IMR-90 (cell line): ENCODE results near the gene SUGT1. TPM values are rescaled to one million over a fixed set of nuclear protein-coding genes. Genes with fewer than 3 reads are reported as not detected.

Experiments used
- ATAC-seq: fragments of 200-7000 bp; cut with Tn5 transposase; 2 replicates; pipeline ENCODE4 v1.9.1; 2020; ENCODE audit warnings: low read depth, mild to moderate bottlenecking, moderate library complexity
- BruUV-seq: library from RNA; stranded (reverse); fragments of 400-500 nt; replicated peaks from 2 replicates; lab custom pipeline; 2021; lab: Mats Ljungman, UMichigan
- CTCF ChIA-PET: fragments of 300-600 bp; formaldehyde crosslinking; extraction: SDS; loops from one replicate; lab custom pipeline; 2021; ENCODE audit warnings: antibody characterized with exemption; lab: Yijun Ruan, JAX
- POLR2A ChIA-PET: fragments of 300-600 bp; sonication (Branson Sonifier 250); formaldehyde crosslinking; loops from one replicate; lab custom pipeline; 2022; ENCODE audit warnings: antibody characterized with exemption; ENCODE audit not compliant: unreplicated experiment; lab: Charles Lee
- DNase-seq: peaks from one replicate; pipeline ENCODE4 v3.0.0; 2013
- H2AFZ ChIP-seq: replicated peaks from 2 replicates; pipeline ENCODE3; 2013; ENCODE audit warnings: low read length, mild to moderate bottlenecking; ENCODE audit not compliant: poor library complexity
- H2AK5ac ChIP-seq: 2 replicates; pipeline ENCODE4 v1.6.1; 2013; ENCODE audit warnings: low read depth, low read length, inconsistent platforms
- H2AK9ac ChIP-seq: replicated peaks from 2 replicates; pipeline ENCODE3; 2013; ENCODE audit warnings: mild to moderate bottlenecking, low read depth, low read length, moderate library complexity; ENCODE audit not compliant: poor library complexity
- H2BK120ac ChIP-seq: 2 replicates; pipeline ENCODE4 v1.6.1; 2013; ENCODE audit warnings: low read depth, low read length, inconsistent platforms
- H2BK15ac ChIP-seq: 3 replicates; pipeline ENCODE4 v1.6.1; 2013; ENCODE audit warnings: low read depth, low read length, inconsistent platforms
- H2BK20ac ChIP-seq: 2 replicates; pipeline ENCODE4 v1.6.1; 2013; ENCODE audit warnings: low read depth, mild to moderate bottlenecking, inconsistent platforms, low read length, moderate library complexity
- H2BK5ac ChIP-seq: 2 replicates; pipeline ENCODE4 v1.6.1; 2013; ENCODE audit warnings: mild to moderate bottlenecking, low read depth, low read length, inconsistent platforms; ENCODE audit not compliant: poor library complexity, severe bottlenecking
- H3K14ac ChIP-seq: replicated peaks from 2 replicates; pipeline ENCODE4 v1.6.1; 2013; ENCODE audit warnings: low read depth, low read length, inconsistent platforms
- H3K18ac ChIP-seq: 2 replicates; pipeline ENCODE4 v1.6.1; 2013; ENCODE audit warnings: low read depth, low read length, control low read depth
- H3K23ac ChIP-seq: 2 replicates; pipeline ENCODE4 v1.6.1; 2013; ENCODE audit warnings: low read depth, low read length, inconsistent platforms
- H3K27ac ChIP-seq: 2 replicates; pipeline ENCODE4 v1.5.1; 2013; ENCODE audit warnings: mild to moderate bottlenecking, control low read depth, low read length; ENCODE audit not compliant: insufficient read depth
- H3K27me3 ChIP-seq: 2 replicates; pipeline ENCODE4 v1.6.1; 2013; ENCODE audit warnings: low read length; ENCODE audit not compliant: control insufficient read depth, insufficient read depth
- H3K36me3 ChIP-seq: 2 replicates; pipeline ENCODE4 v1.6.1; 2013; ENCODE audit warnings: low read length, mixed read lengths; ENCODE audit not compliant: control insufficient read depth, insufficient read depth
- H3K4ac ChIP-seq: 2 replicates; pipeline ENCODE4 v1.6.1; 2013; ENCODE audit warnings: low read depth, low read length, inconsistent platforms
- H3K4me1 ChIP-seq: 2 replicates; pipeline ENCODE4 v1.6.1; 2013; ENCODE audit warnings: low read length, mixed read lengths; ENCODE audit not compliant: control insufficient read depth, insufficient read depth
- H3K4me2 ChIP-seq: 2 replicates; pipeline ENCODE4 v1.6.1; 2013; ENCODE audit warnings: low read depth, mild to moderate bottlenecking, control low read depth, low read length, moderate library complexity
- H3K4me3 ChIP-seq: 2 replicates; pipeline ENCODE4 v1.5.1; 2013; ENCODE audit warnings: low read depth, mild to moderate bottlenecking, control low read depth, low read length, moderate library complexity; ENCODE audit not compliant: insufficient read depth
- H3K56ac ChIP-seq: 2 replicates; pipeline ENCODE4 v1.6.1; 2013; ENCODE audit warnings: low read length, inconsistent platforms; ENCODE audit not compliant: insufficient read depth; ENCODE audit errors: extremely low read depth
- H3K79me1 ChIP-seq, 2 experiments: 2 replicates each; pipeline ENCODE4 v1.6.1; 2013; ENCODE audit warnings: low read length in 2 of 2, inconsistent platforms in 1 of 2, low read depth in 1 of 2
- H3K9ac ChIP-seq: 2 replicates; pipeline ENCODE4 v1.6.1; 2013; ENCODE audit warnings: low read depth, low read length, control low read depth
- H3K9me1 ChIP-seq: 2 replicates; pipeline ENCODE4 v1.6.1; 2013; ENCODE audit warnings: low read length, inconsistent platforms; ENCODE audit not compliant: insufficient read depth
- H3K9me3 ChIP-seq: 2 replicates; pipeline ENCODE4 v1.6.1; 2013; ENCODE audit warnings: low read length; ENCODE audit not compliant: control insufficient read depth, insufficient read depth
- H4K20me1 ChIP-seq: 2 replicates; pipeline ENCODE4 v1.6.1; 2013; ENCODE audit warnings: low read length, inconsistent platforms; ENCODE audit not compliant: insufficient read depth
- H4K5ac ChIP-seq: 2 replicates; pipeline ENCODE4 v1.6.1; 2013; ENCODE audit warnings: mild to moderate bottlenecking, low read depth, low read length, control low read depth
- H4K8ac ChIP-seq, 2 experiments: 2 replicates each; pipeline ENCODE4 v1.6.1; 2013; ENCODE audit warnings: low read depth in 2 of 2, low read length in 2 of 2, control low read depth in 1 of 2, inconsistent platforms in 1 of 2
- H4K91ac ChIP-seq: 2 replicates; pipeline ENCODE4 v1.6.1; 2013; ENCODE audit warnings: low read depth, low read length, inconsistent platforms; ENCODE audit not compliant: insufficient read depth
- BHLHE40 ChIP-seq: fragments of 150-350 bp; IDR thresholded peaks from 2 replicates; pipeline ENCODE4 v1.6.1; 2016; ENCODE audit warnings: mild to moderate bottlenecking, low read depth, low read length
- CEBPB ChIP-seq: IDR thresholded peaks from 2 replicates; pipeline ENCODE4 v1.6.1; 2012; ENCODE audit warnings: low read depth, low read length, improper control_type of control experiment
- CHD1 ChIP-seq: IDR thresholded peaks from 2 replicates; pipeline ENCODE4 v1.6.1; 2012; ENCODE audit warnings: low read depth, low read length, improper control_type of control experiment
- CTCF ChIP-seq: conservative IDR thresholded peaks from 2 replicates; pipeline ENCODE4 v1.5.1; 2012; ENCODE audit warnings: mild to moderate bottlenecking, low read depth, low read length, improper control_type of control experiment
- ELK1 ChIP-seq: fragments of 150-350 bp; IDR thresholded peaks from 2 replicates; pipeline ENCODE4 v1.6.1; 2016; ENCODE audit warnings: low read depth, mild to moderate bottlenecking, low read length, moderate library complexity, borderline replicate concordance
- FOS ChIP-seq: fragments of 150-350 bp; IDR thresholded peaks from 2 replicates; pipeline ENCODE4 v1.6.1; 2016; ENCODE audit warnings: low read depth, low read length
- MAFK ChIP-seq: IDR thresholded peaks from 2 replicates; pipeline ENCODE4 v1.6.1; 2012; ENCODE audit warnings: low read depth, low read length, improper control_type of control experiment
- MXI1 ChIP-seq: IDR thresholded peaks from 2 replicates; pipeline ENCODE4 v1.6.1; 2012; ENCODE audit warnings: low read depth, mild to moderate bottlenecking, low read length, moderate library complexity, borderline replicate concordance
- NFE2L2 ChIP-seq: fragments of 150-350 bp; IDR thresholded peaks from 2 replicates; pipeline ENCODE4 v1.6.1; 2016; ENCODE audit warnings: low read depth, mild to moderate bottlenecking, low read length
- POLR2A ChIP-seq: IDR thresholded peaks from 2 replicates; pipeline ENCODE4 v1.6.1; 2012; ENCODE audit warnings: mild to moderate bottlenecking, low read depth, low read length
- RAD21 ChIP-seq: IDR thresholded peaks from 2 replicates; pipeline ENCODE4 v1.6.1; 2012; ENCODE audit warnings: low read length, improper control_type of control experiment
- RCOR1 ChIP-seq: IDR thresholded peaks from 2 replicates; pipeline ENCODE4 v1.6.1; 2012; ENCODE audit warnings: mild to moderate bottlenecking, low read length, improper control_type of control experiment; ENCODE audit not compliant: insufficient replicate concordance
- RFX5 ChIP-seq: IDR thresholded peaks from 2 replicates; pipeline ENCODE4 v1.8.0; 2012; ENCODE audit warnings: low read depth, mild to moderate bottlenecking, low read length, moderate library complexity
- SMC3 ChIP-seq: fragments of 150-350 bp; IDR thresholded peaks from 2 replicates; pipeline ENCODE4 v1.6.1; 2016; ENCODE audit warnings: low read depth, mild to moderate bottlenecking, antibody characterized with exemption, low read length, moderate library complexity
- USF2 ChIP-seq: fragments of 150-350 bp; IDR thresholded peaks from 2 replicates; pipeline ENCODE4 v1.6.1; 2017; ENCODE audit warnings: mild to moderate bottlenecking, antibody characterized with exemption, low read length, low read depth
- WGBS, 2 experiments: methylation state at CpG; one replicate each; pipeline versions ENCODE4 v1.1.5 to v1.1.7; 2013; ENCODE audit warnings: missing lambda C conversion rate in 2 of 2; ENCODE audit not compliant: insufficient read length in 1 of 2; ENCODE audit errors: extremely low coverage in 2 of 2; 5-methylcytosine and 5-hydroxymethylcytosine counted together
- dilution Hi-C: fragments of 300-500 bp; cut with HindIII; formaldehyde crosslinking; loops from one replicate; pipeline ENCODE4 v1.14.3; 2018; ENCODE audit warnings: low sequenced_read_pairs; ENCODE audit not compliant: unreplicated experiment
- in situ Hi-C: fragments of 300-500 bp; cut with MboI; formaldehyde crosslinking; loops from 3 replicates; pipeline ENCODE4 v1.14.3; 2019; ENCODE audit warnings: low sequenced_read_pairs, inconsistent platforms, mixed read lengths
- intact Hi-C: fragments of 100-400 bp; cut with micrococcal nuclease; formaldehyde crosslinking; loops from 2 replicates; pipeline ENCODE4 v1.10.0; 2022
- polyA plus RNA-seq, 3 experiments: library from polyadenylated mRNA; depleted of rRNA; stranded (reverse); fragments of >200 nt; gene quantifications; 2 replicates each; pipeline ENCODE4 v1.2.3, GENCODE V29; 2012; ENCODE audit warnings: low replicate concordance in 1 of 3
- total RNA-seq: library from RNA; depleted of rRNA; stranded (reverse); fragments of >200 nt; gene quantifications from 2 replicates; pipeline ENCODE4 v1.2.3, GENCODE V29; 2012

The SUGT1 gene
- total and polyA plus RNA-seq, 2 of the 4 experiments (the other 2 are of a cell fraction), result 21.5 to 24.6 TPM

GRCh38 chr13:52644108-52644507 is 8.5 kb upstream of the SUGT1 start:
- POLR2A ChIA-PET, result no interaction called here
- WGBS, 2 experiments, result no CpG with 5 or more reads among the region's 3 CpGs

More at GRCh38 chr13:52644108-52644507, 8.5 kb upstream of the SUGT1 start:
- H2BK20ac ChIP-seq, result no peak overlapping the region
- H4K8ac ChIP-seq, result no peak overlapping the region
- CTCF ChIA-PET, result interaction anchor here (1.0 kb wide), 1 partner anchor 9 kb away, joined by 3 read pairs; the partner anchor contains the start of gene SUGT1
- DNase-seq (peak; percentile 54), ATAC-seq (peak; percentile 62)
- dilution Hi-C loops (no loop called here), in situ Hi-C loops (loop anchor here (25.0 kb wide), 1 partner anchor 457 kb away; no protein-coding TSS in a partner anchor), intact Hi-C loops (no loop called here)
- H4K20me1 ChIP-seq, result no peaks in the 10 kb centered on the region
- no peaks in the 10 kb centered on the region for H3K27me3 ChIP-seq
- no peak overlapping the region for H3K56ac ChIP-seq
- no peak overlapping the region for H2AK9ac ChIP-seq
- no peak overlapping the region for H4K5ac ChIP-seq
- H3K4me3 ChIP-seq, result no peak overlapping the region
- H3K4me2 ChIP-seq, result no peak overlapping the region
- H2AFZ ChIP-seq, result no peak overlapping the region
- H3K4ac ChIP-seq, result no peak overlapping the region
- no peak overlapping the region for H2BK5ac ChIP-seq
- H2BK15ac ChIP-seq, result no peak overlapping the region
- H3K4me1 ChIP-seq, result no peaks in the 10 kb centered on the region
- H3K23ac ChIP-seq, result no peak overlapping the region
- H3K27ac ChIP-seq, result no peak overlapping the region
- no peak overlapping the region for H3K9ac ChIP-seq
- no peak overlapping the region for H4K91ac ChIP-seq
- no TSS peak for BruUV-seq
- no peaks in the 10 kb centered on the region; the same call in 1 of the 2 replicates for H3K9me1 ChIP-seq
- no peak overlapping the region for H2BK120ac ChIP-seq
- H3K18ac ChIP-seq, result no peak overlapping the region
- H3K9me3 ChIP-seq, result no peaks in the 10 kb centered on the region
- no peak overlapping the region for H2AK5ac ChIP-seq
- H3K36me3 ChIP-seq, result peaks cover 8% of the 10 kb centered on the region
- peaks cover 0 to under 1% of the 10 kb centered on the region in 2 experiments; a peak in 2 of 4 replicates for H3K79me1 ChIP-seq
- no peak overlapping the region for H3K14ac ChIP-seq
- TF ChIP-seq POLR2A, result no peak
- TF ChIP-seq RFX5, result no peak
- no peak for TF ChIP-seq SMC3
- no peak for TF ChIP-seq RAD21
- TF ChIP-seq RCOR1, result no peak
- no peak for TF ChIP-seq MXI1
- no peak for TF ChIP-seq MAFK
- no peak for TF ChIP-seq FOS
- TF ChIP-seq NFE2L2, result no peak
- TF ChIP-seq CEBPB, result no peak
- no peak for TF ChIP-seq CTCF
- TF ChIP-seq USF2, result no peak
- TF ChIP-seq CHD1, result no peak
- TF ChIP-seq BHLHE40, result no peak
- no peak for TF ChIP-seq ELK1
